Measurements from ENCODE around the gene TSHZ2. TPM values are rescaled to one million over a fixed set of nuclear protein-coding genes. Genes with fewer than 3 reads are reported as not detected.

TSHZ2 gene
- total RNA-seq, 1 experiment from 2014 or later = 0.07 TPM

GRCh38 chr20:52998268-52998667 is 26.1 kb downstream of the TSHZ2 start:
- no peak overlapping the region for H3K4me2 ChIP-seq (ENCODE audit: low read length)

More at GRCh38 chr20:52998268-52998667, 26.1 kb downstream of the TSHZ2 start:
- CTCF ChIA-PET = no interaction called here
- H3K4me1 ChIP-seq (ENCODE audit: control insufficient read depth in 1 of 2, insufficient read depth in 2 of 2, low read length in 2 of 2) = no peaks in the 10 kb centered on the region
- no TSS peak for BruUV-seq (replicated peaks)
- H3K9me3 ChIP-seq (ENCODE audit: control insufficient read depth in 1 of 2, insufficient read depth in 1 of 2, low read depth in 1 of 2, low read length in 2 of 2) = peaks cover 0 to 3% of the 10 kb centered on the region in 2 experiments; a peak in 1 of 4 replicates
- H3K9ac ChIP-seq (ENCODE audit: low read length) = no peak overlapping the region
- H2AFZ ChIP-seq (ENCODE audit: low read depth, low read length, poor library complexity, severe bottlenecking) = no peak overlapping the region
- H3K36me3 ChIP-seq (ENCODE audit: control insufficient read depth in 1 of 2, insufficient read depth in 2 of 2, low read length in 2 of 2) = no peaks in the 10 kb centered on the region
- H3K79me2 ChIP-seq (ENCODE audit: insufficient read depth, low read length) = no peaks in the 10 kb centered on the region
- H3K9me2 ChIP-seq (ENCODE audit: insufficient read depth) = no peaks in the 10 kb centered on the region
- no peak overlapping the region for H3K27ac ChIP-seq (ENCODE audit: low read depth, low read length)
- no peak overlapping the region for H3K4me3 ChIP-seq (replicated peaks in 1 of 2; ENCODE audit: low read depth in 1 of 2, low read length in 2 of 2)
- DNase-seq (ENCODE audit: low read depth, low spot score) (no peak), ATAC-seq (no peak)
- RAD21 ChIA-PET (ENCODE audit: low non-redundant PET in 1 of 2, low total read pairs in 2 of 2, uncharacterized antibody in 2 of 2, unreplicated experiment in 2 of 2) = no interaction called here
- no peaks in the 10 kb centered on the region for H4K20me1 ChIP-seq (ENCODE audit: insufficient read depth)
- POLR2A ChIA-PET = no interaction called here
- TF ChIP-seq JUND (IDR thresholded peaks at IDR 0.05) (no peak), SP1 (IDR thresholded peaks at IDR 0.05; ENCODE audit: low read depth) (no peak), SIN3A (IDR thresholded peaks at IDR 0.05; ENCODE audit: low read depth) (no peak), ZBTB33 (IDR thresholded peaks at IDR 0.05; ENCODE audit: extremely low read depth, insufficient replicate concordance, low read length) (no peak), ZFX (IDR thresholded peaks at IDR 0.05) (no peak), EZH2 (IDR thresholded peaks at IDR 0.05) (no peak), FOSL1 (IDR thresholded peaks at IDR 0.05; ENCODE audit: low read depth) (no peak), YY1 (IDR thresholded peaks at IDR 0.05; ENCODE audit: extremely low read depth, insufficient replicate concordance, low read depth, low read length) (no peak), ZNF274 (IDR thresholded peaks at IDR 0.05; ENCODE audit: low read depth, low read length) (no peak), POLR2A (IDR thresholded peaks at IDR 0.05; ENCODE audit: borderline replicate concordance, extremely low read depth, insufficient read depth, insufficient read length) (no peak), RAD21 (IDR thresholded peaks at IDR 0.05; ENCODE audit: low read depth) (no peak), CEBPB (IDR thresholded peaks at IDR 0.05; ENCODE audit: low read depth) (no peak), EGR1 (IDR thresholded peaks at IDR 0.05; ENCODE audit: low read depth) (no peak), ELF1 (IDR thresholded peaks at IDR 0.05; ENCODE audit: borderline replicate concordance, low read depth) (no peak), TCF7L2 (IDR thresholded peaks at IDR 0.05; ENCODE audit: borderline replicate concordance, extremely low read depth, insufficient read depth, insufficient read length) (no peak), POLR2AphosphoS5 (IDR thresholded peaks at IDR 0.05; ENCODE audit: low read depth, low read length) (no peak)
- TF ChIP-seq, protein P1, sequence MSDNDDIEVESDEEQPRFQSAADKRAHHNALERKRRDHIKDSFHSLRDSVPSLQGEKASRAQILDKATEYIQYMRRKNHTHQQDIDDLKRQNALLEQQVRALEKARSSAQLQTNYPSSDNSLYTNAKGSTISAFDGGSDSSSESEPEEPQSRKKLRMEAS (IDR thresholded peaks at IDR 0.05) = no peak
- TF ChIP-seq, protein P2, sequence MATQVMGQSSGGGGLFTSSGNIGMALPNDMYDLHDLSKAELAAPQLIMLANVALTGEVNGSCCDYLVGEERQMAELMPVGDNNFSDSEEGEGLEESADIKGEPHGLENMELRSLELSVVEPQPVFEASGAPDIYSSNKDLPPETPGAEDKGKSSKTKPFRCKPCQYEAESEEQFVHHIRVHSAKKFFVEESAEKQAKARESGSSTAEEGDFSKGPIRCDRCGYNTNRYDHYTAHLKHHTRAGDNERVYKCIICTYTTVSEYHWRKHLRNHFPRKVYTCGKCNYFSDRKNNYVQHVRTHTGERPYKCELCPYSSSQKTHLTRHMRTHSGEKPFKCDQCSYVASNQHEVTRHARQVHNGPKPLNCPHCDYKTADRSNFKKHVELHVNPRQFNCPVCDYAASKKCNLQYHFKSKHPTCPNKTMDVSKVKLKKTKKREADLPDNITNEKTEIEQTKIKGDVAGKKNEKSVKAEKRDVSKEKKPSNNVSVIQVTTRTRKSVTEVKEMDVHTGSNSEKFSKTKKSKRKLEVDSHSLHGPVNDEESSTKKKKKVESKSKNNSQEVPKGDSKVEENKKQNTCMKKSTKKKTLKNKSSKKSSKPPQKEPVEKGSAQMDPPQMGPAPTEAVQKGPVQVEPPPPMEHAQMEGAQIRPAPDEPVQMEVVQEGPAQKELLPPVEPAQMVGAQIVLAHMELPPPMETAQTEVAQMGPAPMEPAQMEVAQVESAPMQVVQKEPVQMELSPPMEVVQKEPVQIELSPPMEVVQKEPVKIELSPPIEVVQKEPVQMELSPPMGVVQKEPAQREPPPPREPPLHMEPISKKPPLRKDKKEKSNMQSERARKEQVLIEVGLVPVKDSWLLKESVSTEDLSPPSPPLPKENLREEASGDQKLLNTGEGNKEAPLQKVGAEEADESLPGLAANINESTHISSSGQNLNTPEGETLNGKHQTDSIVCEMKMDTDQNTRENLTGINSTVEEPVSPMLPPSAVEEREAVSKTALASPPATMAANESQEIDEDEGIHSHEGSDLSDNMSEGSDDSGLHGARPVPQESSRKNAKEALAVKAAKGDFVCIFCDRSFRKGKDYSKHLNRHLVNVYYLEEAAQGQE (IDR thresholded peaks at IDR 0.05; ENCODE audit: low read depth) = no peak
- TF ChIP-seq, protein P3, sequence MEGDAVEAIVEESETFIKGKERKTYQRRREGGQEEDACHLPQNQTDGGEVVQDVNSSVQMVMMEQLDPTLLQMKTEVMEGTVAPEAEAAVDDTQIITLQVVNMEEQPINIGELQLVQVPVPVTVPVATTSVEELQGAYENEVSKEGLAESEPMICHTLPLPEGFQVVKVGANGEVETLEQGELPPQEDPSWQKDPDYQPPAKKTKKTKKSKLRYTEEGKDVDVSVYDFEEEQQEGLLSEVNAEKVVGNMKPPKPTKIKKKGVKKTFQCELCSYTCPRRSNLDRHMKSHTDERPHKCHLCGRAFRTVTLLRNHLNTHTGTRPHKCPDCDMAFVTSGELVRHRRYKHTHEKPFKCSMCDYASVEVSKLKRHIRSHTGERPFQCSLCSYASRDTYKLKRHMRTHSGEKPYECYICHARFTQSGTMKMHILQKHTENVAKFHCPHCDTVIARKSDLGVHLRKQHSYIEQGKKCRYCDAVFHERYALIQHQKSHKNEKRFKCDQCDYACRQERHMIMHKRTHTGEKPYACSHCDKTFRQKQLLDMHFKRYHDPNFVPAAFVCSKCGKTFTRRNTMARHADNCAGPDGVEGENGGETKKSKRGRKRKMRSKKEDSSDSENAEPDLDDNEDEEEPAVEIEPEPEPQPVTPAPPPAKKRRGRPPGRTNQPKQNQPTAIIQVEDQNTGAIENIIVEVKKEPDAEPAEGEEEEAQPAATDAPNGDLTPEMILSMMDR (IDR thresholded peaks at IDR 0.05 in 2 of 3, conservative IDR thresholded peaks at IDR 0.05 in 1 of 3; ENCODE audit: borderline replicate concordance in 1 of 3, insufficient read depth in 1 of 3, low read depth in 2 of 3, low read length in 2 of 3) = no peak
- H3K27me3 ChIP-seq (ENCODE audit: insufficient read depth, low read length) = no peaks in the 10 kb centered on the region
- intact Hi-C loops (cut with micrococcal nuclease) = no loop called here

Measured in HCT116 (cell line).